Hindlimb muscle (tissue), 1 donor: ENCODE results near the gene RYR3. TPM values are rescaled to one million over a fixed set of nuclear protein-coding genes. Genes with fewer than 3 reads are reported as not detected.

Experiments used
- DNase-seq: peaks from one replicate; pipeline ENCODE4 v3.0.0-alpha.2; 2013
- polyA plus RNA-seq: library from polyadenylated mRNA; unstranded; fragments of 120-200 nt; gene quantifications from one replicate; pipeline ENCODE4 v1.2.1, GENCODE V29; 2013; ENCODE audit not compliant: insufficient read length

RYR3 gene
- polyA plus RNA-seq, 1 donor = 48.3 TPM

GRCh38 chr15:33839540-33839939, 528.8 kb downstream of the RYR3 start:
- no peak for DNase-seq

- DNase-seq = no peak
These were observed 529.8 kb downstream of the RYR3 start for GRCh38 chr15:33840615-33841014.

- no peak for DNase-seq
These were observed 533.4 kb downstream of the RYR3 start for GRCh38 chr15:33844186-33844585.

GRCh38 chr15:33844597-33844996, 533.8 kb downstream of the RYR3 start:
- DNase-seq = no peak

GRCh38 chr15:33846142-33846541, 535.4 kb downstream of the RYR3 start:
- DNase-seq = no peak

GRCh38 chr15:33846862-33847261, 536.1 kb downstream of the RYR3 start:
- no peak for DNase-seq

- DNase-seq = no peak
These were observed 537.2 kb downstream of the RYR3 start for GRCh38 chr15:33848011-33848410.

GRCh38 chr15:33851079-33851478, 540.3 kb downstream of the RYR3 start:
- no peak for DNase-seq

GRCh38 chr15:33852094-33852493, 541.3 kb downstream of the RYR3 start:
- no peak for DNase-seq

- DNase-seq = no peak
These were observed 541.8 kb downstream of the RYR3 start for GRCh38 chr15:33852570-33852969.

- no peak for DNase-seq
These were observed 547.0 kb downstream of the RYR3 start for GRCh38 chr15:33857726-33858125.

GRCh38 chr15:33858836-33859235, 548.1 kb downstream of the RYR3 start:
- no peak for DNase-seq

- DNase-seq = no peak
These were observed 549.3 kb downstream of the RYR3 start for GRCh38 chr15:33859992-33860545.

- no peak for DNase-seq
These were observed 550.0 kb downstream of the RYR3 start for GRCh38 chr15:33860754-33861153.

- no peak for DNase-seq
These were observed 553.8 kb downstream of the RYR3 start for GRCh38 chr15:33864360-33865075.

GRCh38 chr15:33865416-33865815, 554.6 kb downstream of the RYR3 start:
- DNase-seq = no peak

GRCh38 chr15:33866101-33866737, 555.5 kb downstream of the RYR3 start:
- no peak for DNase-seq

- no peak for DNase-seq
These were observed 561.2 kb downstream of the RYR3 start for GRCh38 chr15:33871980-33872379.

GRCh38 chr15:33872416-33873106, 561.8 kb downstream of the RYR3 start:
- DNase-seq = no peak

- no peak for DNase-seq
These were observed 563.4 kb downstream of the RYR3 start for GRCh38 chr15:33874156-33874555.

GRCh38 chr15:33882921-33883320, 572.2 kb downstream of the RYR3 start:
- no peak for DNase-seq

- no peak for DNase-seq
These were observed 577.4 kb downstream of the RYR3 start for GRCh38 chr15:33888176-33888575.

GRCh38 chr15:33894193-33894592, 583.4 kb downstream of the RYR3 start:
- DNase-seq = no peak

GRCh38 chr15:33902043-33902442, 591.3 kb downstream of the RYR3 start:
- no peak for DNase-seq
